ENCODE measurements around the gene CENPU. TPM values are rescaled to one million over a fixed set of nuclear protein-coding genes. Genes with fewer than 3 reads are reported as not detected.
"Not testable (repeated sequence)": the region's sequence is repeated elsewhere in the genome, so short reads cannot be mapped to it uniquely, and the experiment has no call there.

CENPU gene
- total RNA-seq, 4 donors from 2014 or later: 1.5 to 5.6 (median 4.1) TPM

DNA sequence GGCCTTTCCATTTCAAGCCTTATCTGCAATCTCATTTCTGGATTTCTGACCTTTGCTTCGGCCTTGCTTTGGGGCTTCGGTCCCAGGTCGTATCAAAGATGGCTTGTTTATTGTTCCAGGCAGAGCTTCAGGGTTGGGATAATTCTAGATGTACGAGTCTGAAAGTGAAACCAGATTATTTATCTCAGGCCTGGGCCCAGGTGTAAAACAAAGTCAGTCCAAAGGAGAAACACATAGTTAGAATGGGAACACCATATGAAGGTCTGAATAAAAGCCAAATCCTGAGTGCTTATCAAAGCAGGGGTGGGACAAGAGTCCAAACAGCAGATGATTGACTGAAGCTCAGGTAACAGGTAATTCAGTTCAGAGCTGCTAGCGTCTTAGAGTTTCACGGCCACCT is 67.2 kb downstream of the CENPU start:
- H3K4me3 ChIP-seq: peak overlapping the region in 1 of 4 donors; percentile 2
- intact Hi-C loops (cut with DNase I; ENCODE audit: low total_unique reads) (no loop called here), in situ Hi-C loops (cut with MboI; ENCODE audit: low pct_ligation_motif_present in 1 of 4, low pct_unique_long_range_greater_than_20kb in 1 of 4, low sequenced_read_pairs in 3 of 4) (no loop called here)
- WGBS, 2 donors (ENCODE audit: low coverage in 1 of 2): 48 to 54% methylated on average over 6 of the region's 6 CpGs
- peaks cover 0 to 20% (median 5%) of the 10 kb centered on the region in 4 donors for H3K4me1 ChIP-seq
- H3K27ac ChIP-seq: peak overlapping the region; percentile 60 to 80 (median 67)
- no peak for DNase-seq
- no peaks in the 10 kb centered on the region for H3K36me3 ChIP-seq
- no peak for TF ChIP-seq POLR2A (IDR thresholded peaks at IDR 0.05)
- no peak for TF ChIP-seq EP300 (IDR thresholded peaks at IDR 0.05; ENCODE audit: low read depth)
- TF ChIP-seq, protein P1, sequence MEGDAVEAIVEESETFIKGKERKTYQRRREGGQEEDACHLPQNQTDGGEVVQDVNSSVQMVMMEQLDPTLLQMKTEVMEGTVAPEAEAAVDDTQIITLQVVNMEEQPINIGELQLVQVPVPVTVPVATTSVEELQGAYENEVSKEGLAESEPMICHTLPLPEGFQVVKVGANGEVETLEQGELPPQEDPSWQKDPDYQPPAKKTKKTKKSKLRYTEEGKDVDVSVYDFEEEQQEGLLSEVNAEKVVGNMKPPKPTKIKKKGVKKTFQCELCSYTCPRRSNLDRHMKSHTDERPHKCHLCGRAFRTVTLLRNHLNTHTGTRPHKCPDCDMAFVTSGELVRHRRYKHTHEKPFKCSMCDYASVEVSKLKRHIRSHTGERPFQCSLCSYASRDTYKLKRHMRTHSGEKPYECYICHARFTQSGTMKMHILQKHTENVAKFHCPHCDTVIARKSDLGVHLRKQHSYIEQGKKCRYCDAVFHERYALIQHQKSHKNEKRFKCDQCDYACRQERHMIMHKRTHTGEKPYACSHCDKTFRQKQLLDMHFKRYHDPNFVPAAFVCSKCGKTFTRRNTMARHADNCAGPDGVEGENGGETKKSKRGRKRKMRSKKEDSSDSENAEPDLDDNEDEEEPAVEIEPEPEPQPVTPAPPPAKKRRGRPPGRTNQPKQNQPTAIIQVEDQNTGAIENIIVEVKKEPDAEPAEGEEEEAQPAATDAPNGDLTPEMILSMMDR (IDR thresholded peaks at IDR 0.05): no peak
- TF ChIP-seq POLR2AphosphoS5 (IDR thresholded peaks at IDR 0.05): no peak
- no peaks in the 10 kb centered on the region for H3K9me3 ChIP-seq
- H3K27me3 ChIP-seq: no peaks in the 10 kb centered on the region

DNA sequence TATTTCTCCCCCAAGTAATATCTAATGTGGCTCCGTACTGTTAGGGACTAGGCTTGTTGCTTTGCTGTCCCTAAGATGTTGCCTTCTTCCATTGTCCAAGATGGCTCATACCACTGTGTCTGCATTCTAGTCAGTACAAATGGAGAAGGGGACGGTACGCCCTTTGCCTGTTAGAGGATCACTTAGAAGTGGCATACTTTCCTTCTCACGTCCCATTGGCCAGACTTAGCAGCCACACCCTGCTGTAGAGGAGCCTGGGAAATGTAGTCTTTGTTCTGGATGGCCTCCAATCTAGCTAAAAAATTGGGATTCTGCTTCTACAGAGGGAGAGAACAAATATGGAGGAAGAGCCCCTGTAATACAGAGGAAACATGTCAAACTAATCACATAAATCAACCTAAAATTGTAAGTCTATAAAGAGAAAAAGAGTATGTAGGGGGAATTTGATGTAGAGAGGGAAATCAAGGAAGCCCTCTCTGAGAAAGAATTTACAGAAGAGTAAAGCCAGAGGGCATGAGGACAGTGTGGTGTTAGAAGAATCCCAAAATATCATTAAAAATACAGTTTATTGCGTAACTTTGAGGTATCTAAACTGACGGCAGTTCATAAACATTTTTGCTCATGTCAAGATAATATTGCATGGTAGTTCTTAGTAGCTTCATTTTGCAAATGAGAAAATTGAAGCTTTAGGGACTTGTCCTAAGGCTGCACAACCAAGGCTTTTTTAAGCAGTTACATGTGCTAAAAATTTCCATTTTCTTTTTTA is 69.3 kb downstream of the CENPU start:
- peaks cover 0 to 5% (median 0%) of the 10 kb centered on the region in 4 donors for H3K36me3 ChIP-seq
- peaks cover 0 to 20% (median 5%) of the 10 kb centered on the region in 4 donors for H3K4me1 ChIP-seq
- DNase-seq: no peak
- TF ChIP-seq, protein P1 (IDR thresholded peaks at IDR 0.05): no peak
- TF ChIP-seq POLR2AphosphoS5 (IDR thresholded peaks at IDR 0.05): no peak
- no peak for TF ChIP-seq EP300 (IDR thresholded peaks at IDR 0.05; ENCODE audit: low read depth)
- TF ChIP-seq POLR2A (IDR thresholded peaks at IDR 0.05): no peak
- in situ Hi-C loops (cut with MboI; ENCODE audit: low pct_ligation_motif_present in 1 of 4, low pct_unique_long_range_greater_than_20kb in 1 of 4, low sequenced_read_pairs in 3 of 4): no loop called here
- no peaks in the 10 kb centered on the region for H3K9me3 ChIP-seq
- WGBS, 2 donors (ENCODE audit: low coverage in 1 of 2): 72 to 73% methylated on average over 5 to 6 of the region's 6 CpGs
- H3K4me3 ChIP-seq: no peak overlapping the region
- H3K27me3 ChIP-seq: no peaks in the 10 kb centered on the region
- no peak overlapping the region for H3K27ac ChIP-seq
- intact Hi-C loops (cut with DNase I; ENCODE audit: low total_unique reads): no loop called here

DNA sequence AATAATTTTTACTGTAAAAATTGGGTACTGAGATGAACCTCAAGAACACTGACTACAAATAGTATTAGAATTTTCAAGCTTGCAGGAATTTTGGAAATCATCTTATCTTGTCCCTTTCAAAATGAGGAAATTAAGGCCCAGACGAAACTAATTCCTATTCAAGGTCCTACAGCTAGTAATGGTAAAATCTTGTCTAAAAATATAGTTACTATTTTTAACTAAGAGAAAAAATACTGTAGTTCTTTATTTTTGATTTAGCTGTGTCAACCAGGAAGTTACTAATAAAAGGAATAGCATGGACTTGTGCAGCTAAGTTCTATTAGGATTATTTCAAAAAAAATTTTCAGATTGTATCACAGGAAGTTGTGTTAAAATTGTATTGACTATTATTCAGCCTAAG is 71.7 kb downstream of the CENPU start:
- H3K27me3 ChIP-seq: no peaks in the 10 kb centered on the region
- intact Hi-C loops (cut with DNase I; ENCODE audit: low total_unique reads) (no loop called here), in situ Hi-C loops (cut with MboI; ENCODE audit: low pct_ligation_motif_present in 1 of 4, low pct_unique_long_range_greater_than_20kb in 1 of 4, low sequenced_read_pairs in 3 of 4) (no loop called here)
- H3K4me3 ChIP-seq: no peak overlapping the region
- H3K9me3 ChIP-seq: no peaks in the 10 kb centered on the region
- H3K4me1 ChIP-seq: peaks cover 0 to 9% (median 4%) of the 10 kb centered on the region in 4 donors
- H3K36me3 ChIP-seq: peaks cover 0 to 8% (median under 1%) of the 10 kb centered on the region in 4 donors
- TF ChIP-seq POLR2AphosphoS5 (IDR thresholded peaks at IDR 0.05): no peak
- H3K27ac ChIP-seq: no peak overlapping the region
- DNase-seq: no peak
- WGBS, 2 donors (ENCODE audit: low coverage in 1 of 2): 75 to 77% methylated on average over 1 of the region's 1 CpG

DNA sequence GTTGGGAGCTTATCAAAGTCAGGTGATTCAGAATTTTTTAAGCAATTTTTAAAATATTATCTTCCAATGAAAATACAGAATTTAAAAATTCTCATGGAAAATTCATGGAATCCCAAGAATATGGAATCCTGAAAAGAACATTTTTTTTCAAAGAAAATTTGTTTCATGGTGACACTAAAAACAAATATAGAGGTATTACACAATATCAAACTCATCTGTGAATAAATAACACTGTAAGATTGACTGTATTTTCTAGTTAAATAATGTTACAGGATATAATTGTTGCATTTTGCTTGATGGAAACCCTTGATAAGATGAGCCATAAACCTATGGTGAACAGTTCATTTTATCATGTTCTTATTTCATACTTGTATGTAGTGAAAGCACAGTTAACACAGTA is 72.9 kb downstream of the CENPU start:
- no peak for DNase-seq
- H3K36me3 ChIP-seq: peaks cover 0 to 11% (median 3%) of the 10 kb centered on the region in 4 donors
- H3K27me3 ChIP-seq: no peaks in the 10 kb centered on the region
- intact Hi-C loops (cut with DNase I; ENCODE audit: low total_unique reads): no loop called here
- in situ Hi-C loops (cut with MboI; ENCODE audit: low pct_ligation_motif_present in 1 of 4, low pct_unique_long_range_greater_than_20kb in 1 of 4, low sequenced_read_pairs in 3 of 4): no loop called here
- TF ChIP-seq EP300 (IDR thresholded peaks at IDR 0.05; ENCODE audit: low read depth) (no peak), POLR2AphosphoS5 (IDR thresholded peaks at IDR 0.05) (no peak), POLR2A (IDR thresholded peaks at IDR 0.05) (no peak)
- TF ChIP-seq, protein P1 (IDR thresholded peaks at IDR 0.05): no peak
- H3K4me1 ChIP-seq: no peaks in the 10 kb centered on the region
- H3K9me3 ChIP-seq: no peaks in the 10 kb centered on the region
- H3K4me3 ChIP-seq: no peak overlapping the region
- H3K27ac ChIP-seq: no peak overlapping the region

DNA sequence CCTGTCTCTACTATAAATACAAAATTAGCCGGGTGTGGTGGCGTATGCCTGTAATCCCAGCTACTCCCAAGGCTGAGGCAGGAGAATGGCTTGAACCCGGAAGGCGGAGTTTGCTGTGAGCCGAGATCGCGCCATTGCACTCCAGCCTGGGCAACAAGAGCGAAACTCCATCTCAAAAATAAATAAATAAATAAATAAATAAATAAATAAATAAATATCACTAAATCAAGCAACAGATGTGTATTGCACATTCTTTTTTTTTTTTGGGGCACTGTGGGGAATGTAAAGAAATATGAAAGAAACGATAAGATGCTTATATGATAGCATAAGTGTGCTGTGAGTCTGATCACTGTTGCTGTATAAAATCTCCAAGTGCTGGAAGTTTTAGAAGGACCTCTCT is 76.1 kb downstream of the CENPU start:
- H3K9me3 ChIP-seq; in situ Hi-C loops (cut with MboI; ENCODE audit: low pct_ligation_motif_present in 1 of 4, low pct_unique_long_range_greater_than_20kb in 1 of 4, low sequenced_read_pairs in 3 of 4); H3K27ac ChIP-seq; H3K4me3 ChIP-seq; intact Hi-C loops (cut with DNase I; ENCODE audit: low total_unique reads); H3K27me3 ChIP-seq; DNase-seq; H3K4me1 ChIP-seq: not testable (repeated sequence)
- peaks cover 0 to 11% (median 3%) of the 10 kb centered on the region in 4 donors for H3K36me3 ChIP-seq
- WGBS, 2 donors (ENCODE audit: low coverage in 1 of 2): 93 to 96% methylated on average over 7 to 9 of the region's 9 CpGs

All from transverse colon (tissue), 4 donors.